Transverse colon (tissue), 4 donors: ENCODE measurements around the gene MSANTD3. TPM values are rescaled to one million over a fixed set of nuclear protein-coding genes. Genes with fewer than 3 reads are reported as not detected.

Source experiments
- DNase-seq: peaks from one replicate; pipeline ENCODE4 v3.0.0-alpha.2; 2019
- H3K27ac ChIP-seq, 4 donors: fragments of 200-600 bp; sonication (generic); 2 replicates each; pipeline ENCODE4 v1.5.1; 2016 to 2018; ENCODE audit warnings: inconsistent platforms in 4 of 4
- H3K27me3 ChIP-seq: fragments of 200-600 bp; sonication (generic); 2 replicates; pipeline ENCODE4 v1.5.1; 2017; ENCODE audit warnings: inconsistent platforms
- H3K36me3 ChIP-seq, 4 donors: fragments of 200-600 bp; sonication (generic); 2 replicates each; pipeline ENCODE4 v1.5.1; 2017 to 2019; ENCODE audit warnings: inconsistent platforms in 4 of 4
- H3K4me1 ChIP-seq, 4 donors: fragments of 200-600 bp; sonication (generic); 2 replicates each; pipeline ENCODE4 v1.5.1; 2017 to 2020; ENCODE audit warnings: inconsistent platforms in 4 of 4
- H3K4me3 ChIP-seq, 4 donors: fragments of 200-600 bp; sonication (generic); 1 replicate in 1 of 4; 2 replicates in 3 of 4; pipeline versions ENCODE4 v1.5.1 to v1.6.1; 2017 to 2019; ENCODE audit warnings: inconsistent platforms in 4 of 4
- H3K9me3 ChIP-seq, 2 donors: fragments of 200-600 bp; sonication (generic); 2 replicates each; pipeline ENCODE4 v1.5.1; 2017 to 2019; ENCODE audit warnings: inconsistent platforms in 2 of 2
- CTCF ChIP-seq, 5 experiments: fragments of 200-600 bp in 3 of 5; fragments of 450-650 bp in 2 of 5; sonication (generic) in 3 of 5; IDR thresholded peaks; 1 replicate in 2 of 5; 2 replicates in 3 of 5; pipeline ENCODE4 v1.5.1; 2016 to 2017; ENCODE audit warnings: antibody characterized with exemption in 5 of 5, inconsistent platforms in 3 of 5, mild to moderate bottlenecking in 2 of 5, moderate library complexity in 1 of 5
- EP300 ChIP-seq: sonication (generic); formaldehyde crosslinking; IDR thresholded peaks from one replicate; pipeline ENCODE4 v1.6.1; 2017; ENCODE audit warnings: antibody characterized with exemption, low read depth
- POLR2A ChIP-seq: fragments of 450-650 bp; IDR thresholded peaks from one replicate; pipeline ENCODE4 v1.6.1; 2016; ENCODE audit warnings: antibody characterized with exemption, mild to moderate bottlenecking, moderate library complexity
- POLR2AphosphoS5 ChIP-seq, 3 donors: sonication (generic); formaldehyde crosslinking; IDR thresholded peaks; one replicate each; pipeline ENCODE4 v1.6.1; 2016; ENCODE audit warnings: antibody characterized with exemption in 3 of 3
- WGBS, 2 donors: methylation state at CpG; one replicate each; pipeline ENCODE4 v1.1.5; 2018; ENCODE audit warnings: low coverage in 1 of 2; 5-methylcytosine and 5-hydroxymethylcytosine counted together
- in situ Hi-C, 4 donors: fragments of 200-750 bp; cut with MboI; loops; one replicate each; pipeline versions ENCODE4 v1.15.0 to v1.15.1; 2017; ENCODE audit warnings: low sequenced_read_pairs in 3 of 4, low pct_ligation_motif_present in 1 of 4, low pct_unique_long_range_greater_than_20kb in 1 of 4
- intact Hi-C: fragments of 100-400 bp; cut with DNase I; formaldehyde crosslinking; loops from one replicate; pipeline ENCODE4 v1.15.1; 2023; ENCODE audit warnings: low total_unique reads
- total RNA-seq, 4 donors: library from RNA; depleted of rRNA; stranded (reverse); fragments of >200 nt; gene quantifications; one replicate each; pipeline ENCODE4 v1.1.0, GENCODE V29; 2016

Gene MSANTD3
- total RNA-seq, 4 donors from 2014 or later = 7.1 to 26.3 (median 10.5) TPM

- DNase-seq = no peak
- no peak overlapping the region for H3K27ac ChIP-seq
- peaks cover 0 to 19% (median 0%) of the 10 kb centered on the region in 4 donors for H3K4me1 ChIP-seq
- in situ Hi-C loops (no loop called here), intact Hi-C loops (loop anchor here (2.0 kb wide), 1 partner anchor 17 kb away; no protein-coding TSS in a partner anchor)
- H3K4me3 ChIP-seq = no peak overlapping the region
- TF ChIP-seq CTCF (IDR thresholded peaks at IDR 0.05) (no peak), EP300 (no peak), POLR2AphosphoS5 (IDR thresholded peaks at IDR 0.05) (no peak), POLR2A (no peak)
- no peaks in the 10 kb centered on the region for H3K27me3 ChIP-seq
- no peaks in the 10 kb centered on the region for H3K9me3 ChIP-seq
- WGBS, 2 donors = 83 to 86% methylated on average over 9 to 19 of the region's 19 CpGs
- no peaks in the 10 kb centered on the region for H3K36me3 ChIP-seq
Observed at GRCh38 chr9:100441911-100442361, 15.0 kb downstream of the MSANTD3 start.

GRCh38 chr9:100443781-100444768 lies 17.1 kb downstream of the MSANTD3 start:
- Histone ChIP-seq H3K4me3 (no peak overlapping the region), H3K9me3 (no peaks in the 10 kb centered on the region), H3K36me3 (no peaks in the 10 kb centered on the region), H3K4me1 (peaks cover 0 to 19% (median 0%) of the 10 kb centered on the region in 4 donors), H3K27ac (no peak overlapping the region), H3K27me3 (no peaks in the 10 kb centered on the region)
- WGBS, 2 donors = 57 to 69% methylated on average over 2 to 4 of the region's 4 CpGs
- no peak for TF ChIP-seq POLR2A
- TF ChIP-seq POLR2AphosphoS5 (IDR thresholded peaks at IDR 0.05) = no peak
- TF ChIP-seq CTCF (IDR thresholded peaks at IDR 0.05) = no peak
- in situ Hi-C loops = no loop called here
- DNase-seq = no peak
- intact Hi-C loops = loop anchor here (2.0 kb wide), 1 partner anchor 15 kb away; no protein-coding TSS in a partner anchor

- Histone ChIP-seq H3K27me3 (no peaks in the 10 kb centered on the region), H3K9me3 (no peaks in the 10 kb centered on the region), H3K27ac (no peak overlapping the region), H3K4me1 (peaks cover 0 to 19% (median 0%) of the 10 kb centered on the region in 4 donors), H3K4me3 (no peak overlapping the region), H3K36me3 (no peaks in the 10 kb centered on the region)
- WGBS, 2 donors = 56 to 78% methylated on average over 1 of the region's 1 CpG
- intact Hi-C loops = no loop called here
- in situ Hi-C loops = no loop called here
- TF ChIP-seq EP300 (no peak), CTCF (IDR thresholded peaks at IDR 0.05) (no peak), POLR2A (no peak), POLR2AphosphoS5 (IDR thresholded peaks at IDR 0.05) (no peak)
- no peak for DNase-seq
Observed at GRCh38 chr9:100445161-100445902, 18.4 kb downstream of the MSANTD3 start.

- Histone ChIP-seq H3K36me3 (no peaks in the 10 kb centered on the region), H3K4me3 (no peak overlapping the region), H3K9me3 (no peaks in the 10 kb centered on the region), H3K4me1 (peaks cover 0 to 19% (median 0%) of the 10 kb centered on the region in 4 donors), H3K27me3 (no peaks in the 10 kb centered on the region), H3K27ac (no peak overlapping the region)
- intact Hi-C loops (no loop called here), in situ Hi-C loops (no loop called here)
- TF ChIP-seq EP300 (no peak), POLR2AphosphoS5 (IDR thresholded peaks at IDR 0.05) (no peak), CTCF (IDR thresholded peaks at IDR 0.05) (no peak), POLR2A (no peak)
- no peak for DNase-seq
- WGBS, 2 donors = 85 to 87% methylated on average over 5 of the region's 5 CpGs
Observed at GRCh38 chr9:100445903-100446549, 19.1 kb downstream of the MSANTD3 start.
